ENCODE measurements around the gene OR4D9.

DNA sequence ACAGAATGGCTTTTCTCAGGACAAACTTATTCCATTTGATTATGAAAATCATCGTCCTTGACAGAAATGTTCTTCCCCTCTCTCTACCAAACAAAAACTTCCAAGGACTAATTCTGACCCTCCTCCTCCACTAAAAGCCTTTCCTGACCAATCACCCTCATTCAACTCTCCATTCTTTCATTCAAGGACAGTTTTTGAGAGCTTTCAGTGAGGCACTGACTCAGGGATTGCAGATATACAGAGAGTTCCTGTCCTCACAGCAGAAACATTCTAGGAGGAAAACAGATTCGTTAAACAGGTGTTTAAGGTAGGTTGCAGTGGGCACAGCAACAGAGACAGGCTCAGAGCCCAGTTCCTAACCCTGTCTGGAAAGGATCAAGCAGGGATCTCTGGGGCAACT lies 41.5 kb downstream of the OR4D9 start:
- TF ChIP-seq POLR2AphosphoS5 (IDR thresholded peaks at IDR 0.05; ENCODE audit: low read depth) (no peak), SPI1 (IDR thresholded peaks at IDR 0.05; ENCODE audit: borderline replicate concordance, low read depth) (no peak)
- TF ChIP-seq, protein P1, sequence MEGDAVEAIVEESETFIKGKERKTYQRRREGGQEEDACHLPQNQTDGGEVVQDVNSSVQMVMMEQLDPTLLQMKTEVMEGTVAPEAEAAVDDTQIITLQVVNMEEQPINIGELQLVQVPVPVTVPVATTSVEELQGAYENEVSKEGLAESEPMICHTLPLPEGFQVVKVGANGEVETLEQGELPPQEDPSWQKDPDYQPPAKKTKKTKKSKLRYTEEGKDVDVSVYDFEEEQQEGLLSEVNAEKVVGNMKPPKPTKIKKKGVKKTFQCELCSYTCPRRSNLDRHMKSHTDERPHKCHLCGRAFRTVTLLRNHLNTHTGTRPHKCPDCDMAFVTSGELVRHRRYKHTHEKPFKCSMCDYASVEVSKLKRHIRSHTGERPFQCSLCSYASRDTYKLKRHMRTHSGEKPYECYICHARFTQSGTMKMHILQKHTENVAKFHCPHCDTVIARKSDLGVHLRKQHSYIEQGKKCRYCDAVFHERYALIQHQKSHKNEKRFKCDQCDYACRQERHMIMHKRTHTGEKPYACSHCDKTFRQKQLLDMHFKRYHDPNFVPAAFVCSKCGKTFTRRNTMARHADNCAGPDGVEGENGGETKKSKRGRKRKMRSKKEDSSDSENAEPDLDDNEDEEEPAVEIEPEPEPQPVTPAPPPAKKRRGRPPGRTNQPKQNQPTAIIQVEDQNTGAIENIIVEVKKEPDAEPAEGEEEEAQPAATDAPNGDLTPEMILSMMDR (IDR thresholded peaks at IDR 0.05; ENCODE audit: insufficient read depth, low read length): no peak

Measured in HL-60 (cell line).